Measurements from ENCODE around the gene KCNK2. TPM values are rescaled to one million over a fixed set of nuclear protein-coding genes. Genes with fewer than 3 reads are reported as not detected.
A peak's percentile ranks its signal among the peaks of the same experiment; 100 is the strongest.

Gene KCNK2
- total and polyA plus RNA-seq, 10 of the 15 experiments (the other 5 are each of a cell fraction or from before 2014, with no cell fraction given) = 0.04 to 0.13 (median 0.08) TPM; not detected in 4

DNA sequence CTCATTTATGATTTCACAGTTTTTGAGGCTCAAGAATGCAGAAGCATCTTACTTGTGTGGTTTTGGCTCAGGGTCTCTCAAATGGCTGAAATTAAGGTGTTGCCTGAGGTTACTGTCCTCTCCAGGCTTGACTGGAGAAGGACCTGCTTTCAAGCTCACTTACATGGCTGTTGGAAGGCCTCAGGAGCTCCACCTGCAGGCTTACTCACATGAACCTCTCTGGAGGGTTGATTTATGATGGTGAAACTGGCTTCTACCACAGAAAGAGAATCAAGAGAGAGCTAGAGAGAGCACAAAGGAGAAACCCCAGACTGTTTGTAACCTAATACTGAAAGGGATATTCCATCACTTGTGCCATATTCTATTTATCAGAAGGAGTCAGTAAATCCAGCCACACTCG, 6.2 kb upstream of the KCNK2 start:
- no peak overlapping the region for H3K9ac ChIP-seq (ENCODE audit: control insufficient read depth, insufficient read depth, low read length)
- H3K9me3 ChIP-seq (replicated peaks; ENCODE audit: control insufficient read depth, insufficient read depth, low read length) = no peaks in the 10 kb centered on the region
- H3K4me2 ChIP-seq (ENCODE audit: control insufficient read depth, insufficient read depth) = no peak overlapping the region
- DNase-seq (ENCODE audit: low read depth, low spot score) (no peak), FAIRE-seq (peak; percentile 75), ATAC-seq (peak; percentile 89)
- no peaks in the 10 kb centered on the region for H3K4me1 ChIP-seq (ENCODE audit: control insufficient read depth, insufficient read depth, low read length)
- H3K79me2 ChIP-seq (ENCODE audit: control insufficient read depth, insufficient read depth, low read length) = no peaks in the 10 kb centered on the region
- no TSS peak for BruUV-seq (replicated peaks)
- H3K27me3 ChIP-seq (replicated peaks in 1 of 2; ENCODE audit: control insufficient read depth in 2 of 2, insufficient read depth in 2 of 2, low read length in 1 of 2) = peaks cover 0 to 5% of the 10 kb centered on the region in 2 experiments; a peak in 1 of 4 replicates
- ChIA-PET SMC1A (ENCODE audit: uncharacterized antibody, unreplicated experiment) (interaction anchor here (0.6 to 1.1 kb wide), 2 partner anchors 28 to 267 kb away, joined by 3 to 4 read pairs; no protein-coding TSS in a partner anchor), POLR2A (no interaction called here), RAD21 (ENCODE audit: unreplicated experiment) (no interaction called here), CTCF (interaction anchor here (0.9 to 1.4 kb wide), 3 partner anchors 15 to 267 kb away, joined by 4 to 5 read pairs (median 4); no protein-coding TSS in a partner anchor)
- no peaks in the 10 kb centered on the region for H3K36me3 ChIP-seq (ENCODE audit: control insufficient read depth in 2 of 2, insufficient read depth in 2 of 2, low read length in 1 of 2)
- no peaks in the 10 kb centered on the region for H4K20me1 ChIP-seq (ENCODE audit: control insufficient read depth, insufficient read depth)
- in situ Hi-C loops (cut with MboI) (no loop called here), intact Hi-C loops (cut with micrococcal nuclease; ENCODE audit: unreplicated experiment) (loop anchor here (5.0 kb wide), 1 partner anchor 269 kb away; no protein-coding TSS in a partner anchor)
- no peak overlapping the region for H3K4me3 ChIP-seq
- 0% methylated on average over 1 of the region's 1 CpG for WGBS (ENCODE audit: insufficient coverage, insufficient replicate concordance, low lambda C conversion rate, missing lambda C conversion rate)
- H2AFZ ChIP-seq (ENCODE audit: control insufficient read depth, low read depth, low read length) = no peak overlapping the region
- TF ChIP-seq SMARCA5 (IDR thresholded peaks at IDR 0.05) (no peak), YY1 (IDR thresholded peaks at IDR 0.05; ENCODE audit: low read depth, low read length) (peak; percentile 35; the same call in 1 of the 2 replicates), SMC3 (IDR thresholded peaks at IDR 0.05; ENCODE audit: borderline replicate concordance, low read length) (peak; percentile 40; the same call in 1 of the 2 replicates), KAT2A (conservative IDR thresholded peaks at IDR 0.05; ENCODE audit: control insufficient read depth, low read depth, low read length) (no peak), STAT1 (conservative IDR thresholded peaks at IDR 0.05) (no peak), RAD21 (IDR thresholded peaks at IDR 0.05; ENCODE audit: insufficient read depth, low read depth, low read length) (peak; percentile 56)
- TF ChIP-seq, protein P1, sequence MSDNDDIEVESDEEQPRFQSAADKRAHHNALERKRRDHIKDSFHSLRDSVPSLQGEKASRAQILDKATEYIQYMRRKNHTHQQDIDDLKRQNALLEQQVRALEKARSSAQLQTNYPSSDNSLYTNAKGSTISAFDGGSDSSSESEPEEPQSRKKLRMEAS (IDR thresholded peaks at IDR 0.05; ENCODE audit: low read depth, low read length) = no peak
- TF ChIP-seq, protein P2, sequence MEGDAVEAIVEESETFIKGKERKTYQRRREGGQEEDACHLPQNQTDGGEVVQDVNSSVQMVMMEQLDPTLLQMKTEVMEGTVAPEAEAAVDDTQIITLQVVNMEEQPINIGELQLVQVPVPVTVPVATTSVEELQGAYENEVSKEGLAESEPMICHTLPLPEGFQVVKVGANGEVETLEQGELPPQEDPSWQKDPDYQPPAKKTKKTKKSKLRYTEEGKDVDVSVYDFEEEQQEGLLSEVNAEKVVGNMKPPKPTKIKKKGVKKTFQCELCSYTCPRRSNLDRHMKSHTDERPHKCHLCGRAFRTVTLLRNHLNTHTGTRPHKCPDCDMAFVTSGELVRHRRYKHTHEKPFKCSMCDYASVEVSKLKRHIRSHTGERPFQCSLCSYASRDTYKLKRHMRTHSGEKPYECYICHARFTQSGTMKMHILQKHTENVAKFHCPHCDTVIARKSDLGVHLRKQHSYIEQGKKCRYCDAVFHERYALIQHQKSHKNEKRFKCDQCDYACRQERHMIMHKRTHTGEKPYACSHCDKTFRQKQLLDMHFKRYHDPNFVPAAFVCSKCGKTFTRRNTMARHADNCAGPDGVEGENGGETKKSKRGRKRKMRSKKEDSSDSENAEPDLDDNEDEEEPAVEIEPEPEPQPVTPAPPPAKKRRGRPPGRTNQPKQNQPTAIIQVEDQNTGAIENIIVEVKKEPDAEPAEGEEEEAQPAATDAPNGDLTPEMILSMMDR (IDR thresholded peaks at IDR 0.05 in 2 of 3, conservative IDR thresholded peaks at IDR 0.05 in 1 of 3; ENCODE audit: control insufficient read depth in 2 of 3, extremely low read depth in 1 of 3, insufficient read depth in 1 of 3, low read depth in 3 of 3, low read length in 3 of 3) = peak; percentile 37 to 46 (median 46); a peak in 5 of 6 replicates
- no peak overlapping the region for H3K27ac ChIP-seq (ENCODE audit: control insufficient read depth, insufficient read depth)

Measured in GM12878 (cell line).